Fibroblast of mammary gland (primary cell): Measurements from ENCODE around the gene ATG9B.
A peak's percentile ranks its signal among the peaks of the same experiment; 100 is the strongest.
"Not testable (repeated sequence)": the region's sequence is repeated elsewhere in the genome, so short reads cannot be mapped to it uniquely, and the experiment has no call there.

Source experiments
- DNase-seq: peaks from one replicate; pipeline ENCODE4 v3.0.0-alpha.2; 2010; ENCODE audit warnings: low read depth
- H3K4me3 ChIP-seq: 2 replicates; pipeline ENCODE4 v1.5.1; 2011; ENCODE audit warnings: low read depth, mild to moderate bottlenecking, low read length, moderate library complexity; ENCODE audit not compliant: control insufficient read depth
- TF ChIP-seq, protein P1 (sequence below): conservative IDR thresholded peaks from 2 replicates; pipeline ENCODE4 v1.5.1; 2011; ENCODE audit warnings: low read depth, low read length, inconsistent platforms; ENCODE audit not compliant: control insufficient read depth, insufficient read depth

ATG9B gene

DNA sequence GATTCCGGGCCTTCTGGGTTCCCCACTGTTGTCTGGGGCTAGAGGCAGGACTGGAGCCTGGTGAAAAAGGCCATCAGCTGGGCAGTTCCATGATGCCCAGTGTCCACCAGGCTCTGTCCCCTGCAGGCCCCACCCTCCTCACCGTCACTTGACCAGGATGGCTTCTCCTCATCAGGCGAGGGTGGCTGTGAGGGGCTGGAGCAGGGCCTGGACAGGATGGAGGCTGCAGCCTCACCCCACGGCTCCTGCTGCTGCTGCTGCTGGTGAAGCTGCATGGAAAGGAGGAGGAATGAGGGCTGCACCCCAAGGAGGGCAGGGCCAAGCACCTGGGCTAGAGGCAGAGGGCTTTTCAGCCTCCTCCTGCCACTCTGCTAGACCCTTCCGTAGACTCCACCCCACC, 8.3 kb downstream of the ATG9B start:
- DNase-seq, result no peak
- TF ChIP-seq, protein P1, sequence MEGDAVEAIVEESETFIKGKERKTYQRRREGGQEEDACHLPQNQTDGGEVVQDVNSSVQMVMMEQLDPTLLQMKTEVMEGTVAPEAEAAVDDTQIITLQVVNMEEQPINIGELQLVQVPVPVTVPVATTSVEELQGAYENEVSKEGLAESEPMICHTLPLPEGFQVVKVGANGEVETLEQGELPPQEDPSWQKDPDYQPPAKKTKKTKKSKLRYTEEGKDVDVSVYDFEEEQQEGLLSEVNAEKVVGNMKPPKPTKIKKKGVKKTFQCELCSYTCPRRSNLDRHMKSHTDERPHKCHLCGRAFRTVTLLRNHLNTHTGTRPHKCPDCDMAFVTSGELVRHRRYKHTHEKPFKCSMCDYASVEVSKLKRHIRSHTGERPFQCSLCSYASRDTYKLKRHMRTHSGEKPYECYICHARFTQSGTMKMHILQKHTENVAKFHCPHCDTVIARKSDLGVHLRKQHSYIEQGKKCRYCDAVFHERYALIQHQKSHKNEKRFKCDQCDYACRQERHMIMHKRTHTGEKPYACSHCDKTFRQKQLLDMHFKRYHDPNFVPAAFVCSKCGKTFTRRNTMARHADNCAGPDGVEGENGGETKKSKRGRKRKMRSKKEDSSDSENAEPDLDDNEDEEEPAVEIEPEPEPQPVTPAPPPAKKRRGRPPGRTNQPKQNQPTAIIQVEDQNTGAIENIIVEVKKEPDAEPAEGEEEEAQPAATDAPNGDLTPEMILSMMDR, result no peak
- H3K4me3 ChIP-seq, result no peak overlapping the region

DNA sequence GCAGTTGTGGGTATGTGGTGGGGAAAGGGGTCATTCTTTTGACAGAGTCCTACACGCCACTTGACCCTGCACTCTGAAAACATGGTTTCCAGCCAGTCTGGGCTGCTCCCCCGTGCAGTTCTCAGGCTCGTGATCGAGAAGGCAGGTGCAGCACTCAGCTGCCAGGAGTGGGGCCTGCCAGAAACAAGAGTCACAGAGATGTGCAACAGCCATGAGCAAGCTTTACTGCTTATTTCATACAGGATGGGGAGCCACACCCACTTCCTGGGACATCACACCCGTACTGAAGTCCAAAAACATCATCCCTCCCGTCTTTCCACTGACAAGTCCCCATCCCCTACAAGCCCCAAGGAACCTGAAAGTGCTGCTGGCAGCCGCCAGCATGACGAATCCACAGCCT, 9.3 kb downstream of the ATG9B start:
- peak; percentile 36 for DNase-seq
- TF ChIP-seq, protein P1, result no peak
- no peak overlapping the region for H3K4me3 ChIP-seq

DNA sequence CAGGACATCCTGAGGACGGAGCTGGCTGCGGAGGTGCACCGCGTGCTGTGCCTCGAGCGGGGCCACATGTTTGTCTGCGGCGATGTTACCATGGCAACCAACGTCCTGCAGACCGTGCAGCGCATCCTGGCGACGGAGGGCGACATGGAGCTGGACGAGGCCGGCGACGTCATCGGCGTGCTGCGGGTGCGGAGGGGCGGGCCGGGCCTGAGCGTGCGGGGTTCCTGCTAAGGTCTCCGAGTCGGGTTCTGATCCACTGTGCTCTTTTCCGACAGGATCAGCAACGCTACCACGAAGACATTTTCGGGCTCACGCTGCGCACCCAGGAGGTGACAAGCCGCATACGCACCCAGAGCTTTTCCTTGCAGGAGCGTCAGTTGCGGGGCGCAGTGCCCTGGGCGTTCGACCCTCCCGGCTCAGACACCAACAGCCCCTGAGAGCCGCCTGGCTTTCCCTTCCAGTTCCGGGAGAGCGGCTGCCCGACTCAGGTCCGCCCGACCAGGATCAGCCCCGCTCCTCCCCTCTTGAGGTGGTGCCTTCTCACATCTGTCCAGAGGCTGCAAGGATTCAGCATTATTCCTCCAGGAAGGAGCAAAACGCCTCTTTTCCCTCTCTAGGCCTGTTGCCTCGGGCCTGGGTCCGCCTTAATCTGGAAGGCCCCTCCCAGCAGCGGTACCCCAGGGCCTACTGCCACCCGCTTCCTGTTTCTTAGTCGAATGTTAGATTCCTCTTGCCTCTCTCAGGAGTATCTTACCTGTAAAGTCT, 10.4 kb downstream of the ATG9B start:
- peak overlapping the region; percentile 36 for H3K4me3 ChIP-seq
- TF ChIP-seq, protein P1, result no peak
- DNase-seq, result peak; percentile 67

DNA sequence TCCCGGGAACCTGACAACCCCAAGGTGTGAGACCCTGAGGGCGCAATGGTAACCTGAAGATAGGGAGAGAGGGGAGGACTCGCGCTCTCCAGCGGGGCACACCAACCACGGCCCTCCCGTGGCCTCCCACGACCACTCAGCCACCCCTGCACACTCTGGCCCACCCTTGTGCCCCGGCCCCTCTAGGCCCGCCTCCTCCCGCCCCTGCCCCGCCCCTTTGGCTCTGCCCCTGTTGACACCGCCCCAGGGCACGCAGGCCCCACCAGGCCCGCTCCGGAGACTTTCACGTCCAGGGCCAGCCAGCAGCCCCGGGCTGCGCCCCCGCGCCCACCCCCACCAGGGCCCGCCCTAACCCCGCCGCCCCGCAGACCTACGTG, 10.9 kb downstream of the ATG9B start:
- no peak for DNase-seq
- TF ChIP-seq, protein P1, result no peak
- peak overlapping the region; percentile 36 for H3K4me3 ChIP-seq

DNA sequence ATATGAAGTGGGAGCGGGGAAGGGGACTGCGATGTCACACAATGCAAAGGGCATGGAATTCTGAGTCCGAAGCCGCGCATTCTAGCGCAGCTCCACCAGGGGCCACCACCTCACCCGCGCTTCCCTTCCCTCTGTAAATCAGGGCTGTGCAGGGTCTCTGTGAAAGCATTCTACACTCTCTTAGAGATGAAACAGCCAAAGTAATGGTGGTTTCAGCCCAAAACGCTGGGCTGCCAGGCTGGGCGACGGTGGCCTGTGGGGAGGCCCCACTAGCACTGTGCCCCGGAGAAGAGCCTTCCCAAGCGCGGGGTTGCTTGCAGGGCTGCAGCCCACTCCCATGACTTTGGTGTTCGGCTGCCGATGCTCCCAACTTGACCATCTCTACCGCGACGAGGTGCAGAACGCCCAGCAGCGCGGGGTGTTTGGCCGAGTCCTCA, 11.4 kb downstream of the ATG9B start:
- TF ChIP-seq, protein P1, result peak; percentile 63
- DNase-seq, result peak; percentile 30
- H3K4me3 ChIP-seq, result no peak overlapping the region

DNA sequence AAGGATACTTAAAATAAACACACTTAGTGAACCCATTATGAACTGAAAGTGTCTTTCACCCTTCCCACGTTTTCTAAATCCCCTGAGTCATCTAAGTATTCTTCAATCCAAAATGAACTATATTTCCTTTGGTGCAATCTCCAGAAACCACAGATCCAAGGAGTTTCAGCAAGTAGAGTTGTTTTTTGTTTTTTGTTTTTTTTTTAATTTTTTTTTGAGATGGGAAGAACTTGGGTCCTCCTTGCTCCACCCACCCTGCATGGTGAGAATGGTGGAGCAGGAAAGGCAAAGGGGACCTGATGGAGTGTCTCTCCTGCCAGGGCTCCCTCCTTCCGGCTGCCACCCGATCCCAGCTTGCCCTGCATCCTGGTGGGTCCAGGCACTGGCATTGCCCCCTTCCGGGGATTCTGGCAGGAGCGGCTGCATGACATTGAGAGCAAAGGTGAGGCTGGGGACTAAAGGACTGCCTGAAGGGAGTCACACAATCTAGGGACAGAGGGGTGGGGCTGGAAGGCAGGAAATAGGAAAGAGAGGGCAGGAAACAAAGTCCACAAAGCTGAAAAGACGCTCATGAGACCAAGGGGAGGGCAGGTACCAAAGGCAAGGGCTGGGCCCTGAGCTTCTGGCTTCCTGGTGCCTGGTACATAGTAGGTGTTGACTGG, 12.1 kb downstream of the ATG9B start:
- TF ChIP-seq, protein P1, result no peak
- no peak overlapping the region for H3K4me3 ChIP-seq
- DNase-seq, result no peak

DNA sequence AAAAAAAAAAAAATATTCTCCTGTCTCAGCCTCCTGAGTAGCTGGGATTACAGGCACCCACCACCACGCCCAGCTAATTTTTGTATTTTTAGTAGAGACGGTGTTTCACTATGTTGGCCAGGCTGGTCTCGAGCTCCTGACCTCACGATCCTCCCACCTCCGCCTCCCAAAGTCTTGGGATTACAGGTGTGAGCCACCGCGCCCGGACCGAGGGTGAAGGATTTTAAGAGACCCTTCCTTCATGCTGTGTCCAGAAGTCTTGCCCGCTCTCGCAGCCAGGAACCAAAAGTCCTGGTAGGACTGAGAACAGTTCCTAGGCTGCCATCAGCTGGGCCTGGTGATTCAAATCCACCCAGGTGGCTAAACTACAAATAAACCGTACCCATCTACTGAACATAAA, 12.7 kb downstream of the ATG9B start:
- not testable (repeated sequence) for H3K4me3 ChIP-seq, DNase-seq
